Ovary (tissue), 9 donors: ENCODE data around the gene HPCAL1. TPM values are rescaled to one million over a fixed set of nuclear protein-coding genes. Genes with fewer than 3 reads are reported as not detected.

Experiments used
- DNase-seq, 5 donors: peaks; one replicate each; pipeline ENCODE4 v3.0.0-alpha.2; 2019 to 2020
- H3K27ac ChIP-seq, 2 donors: fragments of 200-600 bp; one replicate each; pipeline versions ENCODE4 v1.5.1 to v1.8.0; 2019 to 2022
- H3K27me3 ChIP-seq: fragments of 200-600 bp; one replicate; pipeline ENCODE4 v1.8.0; 2022
- H3K36me3 ChIP-seq: fragments of 200-600 bp; sonication (generic); one replicate; pipeline ENCODE4 v1.5.1; 2019
- H3K4me1 ChIP-seq: one replicate; pipeline ENCODE4 v1.8.1; 2013; ENCODE audit warnings: mild to moderate bottlenecking, moderate library complexity; ENCODE audit not compliant: insufficient read depth
- H3K4me3 ChIP-seq: fragments of 200-600 bp; sonication (generic); one replicate; pipeline ENCODE4 v1.5.1; 2017
- H3K9me3 ChIP-seq, 2 donors: fragments of 200-600 bp in 1 of 2; sonication (generic) in 1 of 2; one replicate each; pipeline versions ENCODE4 v1.5.1 to v1.8.1; 2013 to 2019; ENCODE audit warnings: mild to moderate bottlenecking in 1 of 2, moderate library complexity in 1 of 2
- CTCF ChIP-seq, 3 donors: fragments of 450-650 bp in 2 of 3; fragments of 200-600 bp in 1 of 3; IDR thresholded peaks; one replicate each; pipeline versions ENCODE4 v1.5.1 to v1.8.0; 2016 to 2022; ENCODE audit warnings: antibody characterized with exemption in 3 of 3, mild to moderate bottlenecking in 1 of 3
- EP300 ChIP-seq: sonication (generic); formaldehyde crosslinking; IDR thresholded peaks from one replicate; pipeline ENCODE4 v1.6.1; 2017; ENCODE audit warnings: antibody characterized with exemption
- POLR2A ChIP-seq: fragments of 450-650 bp; IDR thresholded peaks from one replicate; pipeline ENCODE4 v1.6.1; 2017; ENCODE audit warnings: antibody characterized with exemption, mild to moderate bottlenecking, moderate library complexity
- WGBS, 3 donors: extraction: QIAGEN DNeasy Blood & Tissue Kit in 1 of 3; methylation state at CpG; one replicate each; pipeline versions ENCODE4 v1.1.5 to v1.1.7; 2013 to 2017; 5-methylcytosine and 5-hydroxymethylcytosine counted together
- intact Hi-C, 4 donors: fragments of 100-400 bp; cut with DNase I; formaldehyde crosslinking; loops; one replicate each; pipeline versions ENCODE4 v1.11.0 to v1.15.1; 2022 to 2023
- polyA plus RNA-seq, 2 donors: library from polyadenylated mRNA; stranded (reverse); fragments of 200-250 nt in 1 of 2; fragments of 350-450 nt in 1 of 2; fragmentation: Illumina TruSeq in 1 of 2; extraction: RNeasy Lipid Tissue Mini Kit (QIAGEN cat#74804) in 1 of 2; gene quantifications; one replicate each; pipeline ENCODE4 v1.2.3, GENCODE V29; 2013 to 2014
- total RNA-seq, 7 donors: library from RNA; depleted of rRNA in 2 of 7; stranded (reverse); fragments of >200 nt in 2 of 7; fragmentation: NEBNext Ultra II Directional in 3 of 7; extraction: Animal tissue kit (Norgen Biotek cat#: 25700) in 3 of 7; gene quantifications; one replicate each; pipeline versions ENCODE4 v1.1.0 to v1.2.4, GENCODE V29; 2016 to 2023
- donor health status: DM: no; HTN: no; CAD: no; lungs with moderate emphysema.
- donor health status: DM: no; HTN: no; CAD: no.
- donor health status: Bipolar disorder and iron deficiency.
- donor health status: DM: yes; HTN: yes; CAD: no.
- donor health status: DM: no; HTN: no; CAD: no.
- donor health status: DM: yes; HTN: yes; CAD: no.

HPCAL1 gene
- total and polyA plus RNA-seq, 9 donors: 11.4 to 69.5 (median 18.5) TPM

- Histone ChIP-seq H3K27me3 (no peaks in the 10 kb centered on the region), H3K9me3 (no peaks in the 10 kb centered on the region), H3K4me3 (no peak overlapping the region), H3K4me1 (no peaks in the 10 kb centered on the region), H3K36me3 (no peaks in the 10 kb centered on the region), H3K27ac (no peak overlapping the region)
- DNase-seq: no peak
- WGBS, 3 donors: 80 to 88% (median 85%) methylated on average over 7 of the region's 7 CpGs
- TF ChIP-seq CTCF (IDR thresholded peaks at IDR 0.05): no peak
- no peak for TF ChIP-seq POLR2A
- TF ChIP-seq EP300: no peak
- intact Hi-C loops: no loop called here
Observed at GRCh38 chr2:10316860-10317259, 14.2 kb downstream of the HPCAL1 start.

GRCh38 chr2:10317646-10318045 lies 14.9 kb downstream of the HPCAL1 start:
- Histone ChIP-seq H3K4me3 (no peak overlapping the region), H3K27me3 (no peaks in the 10 kb centered on the region), H3K36me3 (no peaks in the 10 kb centered on the region), H3K9me3 (no peaks in the 10 kb centered on the region), H3K27ac (no peak overlapping the region), H3K4me1 (no peaks in the 10 kb centered on the region)
- DNase-seq: no peak
- TF ChIP-seq EP300: no peak
- no peak for TF ChIP-seq CTCF (IDR thresholded peaks at IDR 0.05)
- no peak for TF ChIP-seq POLR2A
- WGBS, 3 donors: 75 to 86% (median 84%) methylated on average over 5 of the region's 5 CpGs
- intact Hi-C loops: no loop called here

- Histone ChIP-seq H3K36me3 (no peaks in the 10 kb centered on the region), H3K4me3 (no peak overlapping the region), H3K4me1 (no peaks in the 10 kb centered on the region), H3K27ac (no peak overlapping the region), H3K27me3 (no peaks in the 10 kb centered on the region), H3K9me3 (no peaks in the 10 kb centered on the region)
- 92 to 93% (median 93%) methylated on average over 13 of the region's 13 CpGs for WGBS, 3 donors
- no peak for DNase-seq
- TF ChIP-seq CTCF (IDR thresholded peaks at IDR 0.05) (no peak), EP300 (no peak), POLR2A (no peak)
- intact Hi-C loops: no loop called here
Observed at GRCh38 chr2:10318345-10318744, 15.6 kb downstream of the HPCAL1 start.

- Histone ChIP-seq H3K4me1 (no peaks in the 10 kb centered on the region), H3K9me3 (no peaks in the 10 kb centered on the region), H3K36me3 (no peaks in the 10 kb centered on the region), H3K4me3 (no peak overlapping the region), H3K27me3 (no peaks in the 10 kb centered on the region), H3K27ac (no peak overlapping the region)
- DNase-seq: no peak
- 82 to 88% (median 87%) methylated on average over 10 of the region's 10 CpGs for WGBS, 3 donors
- TF ChIP-seq EP300 (no peak), CTCF (IDR thresholded peaks at IDR 0.05) (no peak), POLR2A (no peak)
- intact Hi-C loops: no loop called here
Observed at GRCh38 chr2:10319892-10320574, 17.3 kb downstream of the HPCAL1 start.
